HepG2 (cell line): Measurements from ENCODE around the gene SLC35E4. TPM values are rescaled to one million over a fixed set of nuclear protein-coding genes. Genes with fewer than 3 reads are reported as not detected.

Experiments used
- ATAC-seq: fragments of 200-7000 bp; cut with Tn5 transposase; 3 replicates; pipeline ENCODE4 v1.9.1; 2020; ENCODE audit warnings: mild to moderate bottlenecking, moderate library complexity
- BruUV-seq: library from RNA; stranded (reverse); fragments of 400-500 nt; replicated peaks from 2 replicates; lab custom pipeline; 2021; lab: Mats Ljungman, UMichigan
- CTCF ChIA-PET: fragments of 300-600 bp; formaldehyde crosslinking; extraction: SDS; loops from one replicate; lab custom pipeline; 2021; ENCODE audit warnings: low total read pairs, inconsistent platforms, low intra/inter-chr PET ratio; lab: Yijun Ruan, JAX
- POLR2A ChIA-PET: fragments of 350-600 bp; sonication (Branson Sonifier 250); formaldehyde crosslinking; loops from one replicate; lab custom pipeline; 2020; ENCODE audit warnings: antibody characterized with exemption, inconsistent platforms; lab: Yijun Ruan, JAX
- DNase-seq: peaks from one replicate; pipeline ENCODE4 v3.0.0-alpha.2; 2015; ENCODE audit warnings: low spot score
- FAIRE-seq: peaks from 3 replicates; lab custom pipeline; 2011; peaks lifted over from hg19 to GRCh38; lab: Jason Lieb, UNC
- H2AFZ ChIP-seq: one replicate; pipeline ENCODE4 v1.6.1; 2011; ENCODE audit warnings: low read length, inconsistent platforms
- H3K27ac ChIP-seq: fragments of 300-600 bp; 3 replicates; pipeline ENCODE4 v1.8.0; 2011; ENCODE audit warnings: mixed run types, mild to moderate bottlenecking, mixed read lengths, low read length, inconsistent platforms; ENCODE audit not compliant: insufficient read depth; ENCODE audit errors: extremely low read length
- H3K27me3 ChIP-seq, 2 experiments: fragments of 200-600 bp in 1 of 2; 2 replicates in 1 of 2; 3 replicates in 1 of 2; pipeline versions ENCODE4 v1.6.0 to v1.8.0; 2011; ENCODE audit warnings: low read length in 2 of 2, mild to moderate bottlenecking in 2 of 2, moderate library complexity in 2 of 2, inconsistent platforms in 1 of 2; ENCODE audit not compliant: insufficient read depth in 2 of 2, control insufficient read depth in 1 of 2
- H3K36me3 ChIP-seq, 2 experiments: fragments of 200-600 bp in 1 of 2; replicated peaks in 1 of 2; 2 replicates in 1 of 2; 3 replicates in 1 of 2; pipeline versions ENCODE4 v1.5.1 to v1.8.0; 2011; ENCODE audit warnings: low read length in 2 of 2, inconsistent platforms in 1 of 2; ENCODE audit not compliant: insufficient read depth in 2 of 2, control insufficient read depth in 1 of 2
- H3K4me1 ChIP-seq: 2 replicates; pipeline ENCODE4 v1.5.1; 2012; ENCODE audit warnings: low read length, inconsistent platforms; ENCODE audit not compliant: insufficient read depth
- H3K4me2 ChIP-seq: 2 replicates; pipeline ENCODE4 v1.6.0; 2011; ENCODE audit warnings: low read depth, low read length, inconsistent platforms
- H3K4me3 ChIP-seq, 3 experiments: fragments of 200-600 bp in 1 of 3; sonication (generic), shearing (Covaris generic) in 1 of 3; replicated peaks in 1 of 3; 2 replicates each; pipeline ENCODE4 v1.5.1; 2011 to 2016; ENCODE audit warnings: low read length in 3 of 3, inconsistent platforms in 2 of 3, low read depth in 2 of 3, mild to moderate bottlenecking in 2 of 3, control low read depth in 1 of 3, mixed read lengths in 1 of 3; ENCODE audit not compliant: insufficient read depth in 1 of 3
- H3K79me2 ChIP-seq: one replicate; pipeline ENCODE4 v1.6.1; 2011; ENCODE audit warnings: low read length, inconsistent platforms; ENCODE audit not compliant: insufficient read depth
- H3K9ac ChIP-seq: 2 replicates; pipeline ENCODE4 v1.6.0; 2011; ENCODE audit warnings: mild to moderate bottlenecking, low read depth, low read length, inconsistent platforms; ENCODE audit not compliant: insufficient read depth
- H3K9me3 ChIP-seq: 2 replicates; pipeline ENCODE4 v1.5.1; 2012; ENCODE audit warnings: mild to moderate bottlenecking, low read length
- H4K20me1 ChIP-seq: 2 replicates; pipeline ENCODE4 v1.6.0; 2011; ENCODE audit warnings: inconsistent platforms, mild to moderate bottlenecking, low read length, moderate library complexity; ENCODE audit not compliant: insufficient read depth
- ETV6 ChIP-seq: sonication (generic); formaldehyde crosslinking; conservative IDR thresholded peaks from 2 replicates; pipeline ENCODE4 v1.4.0; 2020; ENCODE audit warnings: missing genetic modification reagents
- GATA4 ChIP-seq: sonication (generic); IDR thresholded peaks from 2 replicates; pipeline ENCODE4 v1.6.1; 2016; ENCODE audit warnings: antibody characterized with exemption, low read depth, borderline replicate concordance
- HNRNPL ChIP-seq: fragments of 200-400 bp; formaldehyde crosslinking; IDR thresholded peaks from 2 replicates; pipeline ENCODE4 v1.6.1; 2017; ENCODE audit warnings: mild to moderate bottlenecking, low read depth, low read length
- HOXA3 ChIP-seq: sonication (generic); formaldehyde crosslinking; IDR thresholded peaks from 2 replicates; pipeline ENCODE4 v1.5.0; 2020; ENCODE audit warnings: missing genetic modification reagents
- MAFK ChIP-seq, 2 experiments: IDR thresholded peaks in 1 of 2; conservative IDR thresholded peaks in 1 of 2; 2 replicates each; pipeline ENCODE4 v1.6.1; 2011; ENCODE audit warnings: improper control_type of control experiment in 2 of 2, low read length in 2 of 2
- NFKB2 ChIP-seq: sonication (generic); formaldehyde crosslinking; IDR thresholded peaks from 2 replicates; pipeline ENCODE4 v1.4.0; 2020; ENCODE audit warnings: missing genetic modification reagents, borderline replicate concordance
- PITX1 ChIP-seq: sonication (generic); formaldehyde crosslinking; IDR thresholded peaks from 2 replicates; pipeline ENCODE4 v1.5.1; 2020; ENCODE audit warnings: mild to moderate bottlenecking, missing genetic modification reagents
- TCF12 ChIP-seq, 2 experiments: fragments of 450-650 bp in 1 of 2; sonication (generic) in 1 of 2; formaldehyde crosslinking in 1 of 2; IDR thresholded peaks; 2 replicates each; pipeline versions ENCODE4 v1.6.1 to v1.8.0; 2017 to 2022; ENCODE audit warnings: antibody characterized with exemption in 1 of 2, mild to moderate bottlenecking in 1 of 2, missing genetic modification reagents in 1 of 2, moderate library complexity in 1 of 2
- U2AF1 ChIP-seq: fragments of 200-400 bp; formaldehyde crosslinking; optimal IDR thresholded peaks from 2 replicates; pipeline ENCODE3; 2017; ENCODE audit warnings: mild to moderate bottlenecking, low read depth, low read length
- XBP1 ChIP-seq: sonication (generic); formaldehyde crosslinking; IDR thresholded peaks from 2 replicates; pipeline ENCODE4 v1.5.0; 2020; ENCODE audit warnings: missing genetic modification reagents
- ZNF337 ChIP-seq: sonication (generic); formaldehyde crosslinking; IDR thresholded peaks from 2 replicates; pipeline ENCODE4 v1.5.1; 2020; ENCODE audit warnings: missing genetic modification reagents, low read depth, mild to moderate bottlenecking, borderline replicate concordance
- ZNF530 ChIP-seq: sonication (generic); formaldehyde crosslinking; IDR thresholded peaks from 2 replicates; pipeline ENCODE4 v1.5.0; 2020; ENCODE audit warnings: low read depth, mild to moderate bottlenecking, missing genetic modification reagents
- WGBS: methylation state at CpG from one replicate; pipeline ENCODE4 v1.1.6; 2017; ENCODE audit warnings: low lambda C conversion rate; 5-methylcytosine and 5-hydroxymethylcytosine counted together
- in situ Hi-C: cut with HindIII; loops from 2 replicates; pipeline ENCODE4 v1.10.0; 2017; ENCODE audit warnings: low pct_unique_long_range_greater_than_20kb; ENCODE audit not compliant: extremely low pct_ligation_motif_present
- intact Hi-C: fragments of 100-400 bp; cut with micrococcal nuclease; formaldehyde crosslinking; loops from one replicate; pipeline ENCODE4 v1.10.0; 2022; ENCODE audit not compliant: unreplicated experiment
- polyA plus RNA-seq, 8 experiments: library from polyadenylated mRNA; depleted of rRNA in 3 of 8; stranded (reverse) in 7 of 8; unstranded in 1 of 8; fragments of >200 nt; fragmentation: Illumina TruSeq in 4 of 8; extraction: Trizol in 4 of 8; gene quantifications; 2 replicates each; pipeline versions ENCODE4 v1.2.1 to v1.2.3, GENCODE V29; 2011 to 2016; ENCODE audit warnings: low read depth in 4 of 8, missing spikeins in 1 of 8, mixed read lengths in 1 of 8; ENCODE audit not compliant: insufficient read depth in 1 of 8
- total RNA-seq, 5 experiments: library from RNA; depleted of rRNA; stranded (reverse); fragments of >200 nt; fragmentation: Illumina TruSeq; extraction: Trizol; gene quantifications; 2 replicates each; pipeline ENCODE4 v1.2.3, GENCODE V29; 2016; ENCODE audit warnings: low read depth in 1 of 5
- TF ChIP-seq, protein P1 (sequence below): sonication (generic); formaldehyde crosslinking; IDR thresholded peaks from 2 replicates; pipeline ENCODE4 v1.4.0; 2020; ENCODE audit warnings: mild to moderate bottlenecking, missing genetic modification reagents
- TF ChIP-seq, protein P2 (sequence below): sonication (generic); formaldehyde crosslinking; IDR thresholded peaks from 2 replicates; pipeline ENCODE4 v1.8.0; 2022; ENCODE audit warnings: mild to moderate bottlenecking, missing genetic modification reagents

Gene SLC35E4
- total and polyA plus RNA-seq, 2 of the 13 experiments (the other 11 are each of a cell fraction or from before 2014, with no cell fraction given), result 0.07 to 0.15 TPM

GRCh38 chr22:30655532-30655931 is 20.0 kb downstream of the SLC35E4 start:
- POLR2A ChIA-PET, result no interaction called here
- H3K79me2 ChIP-seq, result no peaks in the 10 kb centered on the region
- intact Hi-C loops, result no loop called here
- no peak overlapping the region for H2AFZ ChIP-seq
- in situ Hi-C loops, result no loop called here
- no peak overlapping the region for H3K4me3 ChIP-seq
- CTCF ChIA-PET, result no interaction called here
- no peak overlapping the region for H3K27ac ChIP-seq
- no peaks in the 10 kb centered on the region for H3K4me1 ChIP-seq
- H4K20me1 ChIP-seq, result no peaks in the 10 kb centered on the region
- WGBS, result 8% methylated on average over 3 of the region's 3 CpGs
- no peak for FAIRE-seq
- ATAC-seq, result no peak
- no TSS peak for BruUV-seq
- no peaks in the 10 kb centered on the region for H3K9me3 ChIP-seq
- H3K36me3 ChIP-seq, result no peaks in the 10 kb centered on the region
- DNase-seq, result no peak
- H3K4me2 ChIP-seq, result no peak overlapping the region
- H3K27me3 ChIP-seq, result no peaks in the 10 kb centered on the region
- TF ChIP-seq NFKB2 (no peak), ZNF530 (CRISPR knock-in tag) (no peak), MAFK (conservative IDR thresholded peaks at IDR 0.05 in 1 of 2, IDR thresholded peaks at IDR 0.05 in 1 of 2; ENCODE audit: low read length in 2 of 2) (peak in 1 of 2 experiments; percentile 5; a peak in 1 of 4 replicates), HNRNPL (no peak)
- no peak overlapping the region for H3K9ac ChIP-seq

- no peak overlapping the region for H2AFZ ChIP-seq
- no peak overlapping the region for H3K9ac ChIP-seq
- no peak for DNase-seq
- WGBS, result 84% methylated on average over 4 of the region's 4 CpGs
- CTCF ChIA-PET, result no interaction called here
- no peak overlapping the region for H3K4me2 ChIP-seq
- ATAC-seq, result no peak
- peaks cover 7% of the 10 kb centered on the region for H3K4me1 ChIP-seq
- FAIRE-seq, result no peak
- H3K79me2 ChIP-seq, result no peaks in the 10 kb centered on the region
- H3K27ac ChIP-seq, result no peak overlapping the region
- H3K4me3 ChIP-seq, result no peak overlapping the region
- POLR2A ChIA-PET, result no interaction called here
- peaks cover 0 to 1% of the 10 kb centered on the region in 2 experiments; a peak in 1 of 5 replicates for H3K27me3 ChIP-seq
- no peaks in the 10 kb centered on the region for H4K20me1 ChIP-seq
- BruUV-seq, result no TSS peak
- H3K9me3 ChIP-seq, result no peaks in the 10 kb centered on the region
- no peaks in the 10 kb centered on the region for H3K36me3 ChIP-seq
- in situ Hi-C loops (no loop called here), intact Hi-C loops (no loop called here)
- TF ChIP-seq, protein P1, sequence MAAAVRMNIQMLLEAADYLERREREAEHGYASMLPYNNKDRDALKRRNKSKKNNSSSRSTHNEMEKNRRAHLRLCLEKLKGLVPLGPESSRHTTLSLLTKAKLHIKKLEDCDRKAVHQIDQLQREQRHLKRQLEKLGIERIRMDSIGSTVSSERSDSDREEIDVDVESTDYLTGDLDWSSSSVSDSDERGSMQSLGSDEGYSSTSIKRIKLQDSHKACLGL (CRISPR knock-in tag), result no peak
- TF ChIP-seq GATA4, result no peak
- no peak for TF ChIP-seq PITX1 (CRISPR knock-in tag)
- TF ChIP-seq ETV6 (CRISPR knock-in tag), result no peak
- TF ChIP-seq XBP1 (CRISPR knock-in tag), result no peak
- no peak for TF ChIP-seq ZNF337 (CRISPR knock-in tag)
- TF ChIP-seq U2AF1, result no peak
- TF ChIP-seq HOXA3, result no peak
- TF ChIP-seq TCF12 (IDR thresholded peaks at IDR 0.05), result no peak
- no peak for TF ChIP-seq TCF12 (CRISPR knock-in tag; IDR thresholded peaks at IDR 0.05)
- TF ChIP-seq, protein P2, sequence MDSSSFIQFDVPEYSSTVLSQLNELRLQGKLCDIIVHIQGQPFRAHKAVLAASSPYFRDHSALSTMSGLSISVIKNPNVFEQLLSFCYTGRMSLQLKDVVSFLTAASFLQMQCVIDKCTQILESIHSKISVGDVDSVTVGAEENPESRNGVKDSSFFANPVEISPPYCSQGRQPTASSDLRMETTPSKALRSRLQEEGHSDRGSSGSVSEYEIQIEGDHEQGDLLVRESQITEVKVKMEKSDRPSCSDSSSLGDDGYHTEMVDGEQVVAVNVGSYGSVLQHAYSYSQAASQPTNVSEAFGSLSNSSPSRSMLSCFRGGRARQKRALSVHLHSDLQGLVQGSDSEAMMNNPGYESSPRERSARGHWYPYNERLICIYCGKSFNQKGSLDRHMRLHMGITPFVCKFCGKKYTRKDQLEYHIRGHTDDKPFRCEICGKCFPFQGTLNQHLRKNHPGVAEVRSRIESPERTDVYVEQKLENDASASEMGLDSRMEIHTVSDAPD (CRISPR knock-in tag), result no peak
These were observed 26.5 kb downstream of the SLC35E4 start for GRCh38 chr22:30662040-30662439.
